ENCODE measurements around the gene TMEM132A.

GRCh38 chr11:60973699-60974098 lies 49.4 kb downstream of the TMEM132A start:
- no peak for TF ChIP-seq CTCF (IDR thresholded peaks at IDR 0.05)
- no peak for TF ChIP-seq POLR2AphosphoS5 (IDR thresholded peaks at IDR 0.05; ENCODE audit: low read depth, low read length)
- no peak for TF ChIP-seq TCF7L2 (IDR thresholded peaks at IDR 0.05; ENCODE audit: low read depth, low read length)
- no peak for TF ChIP-seq REST (IDR thresholded peaks at IDR 0.05; ENCODE audit: insufficient read depth in 1 of 2, low read depth in 2 of 2, low read length in 1 of 2)

All from Panc1 (cell line).